Fibroblast of peridontal ligament (primary cell): ENCODE measurements around the gene FAM241A.
A peak's percentile ranks its signal among the peaks of the same experiment; 100 is the strongest.

Source experiments
- DNase-seq: peaks from one replicate; pipeline ENCODE4 v3.0.0-alpha.2; 2010; ENCODE audit errors: extremely low read depth

FAM241A gene

DNA sequence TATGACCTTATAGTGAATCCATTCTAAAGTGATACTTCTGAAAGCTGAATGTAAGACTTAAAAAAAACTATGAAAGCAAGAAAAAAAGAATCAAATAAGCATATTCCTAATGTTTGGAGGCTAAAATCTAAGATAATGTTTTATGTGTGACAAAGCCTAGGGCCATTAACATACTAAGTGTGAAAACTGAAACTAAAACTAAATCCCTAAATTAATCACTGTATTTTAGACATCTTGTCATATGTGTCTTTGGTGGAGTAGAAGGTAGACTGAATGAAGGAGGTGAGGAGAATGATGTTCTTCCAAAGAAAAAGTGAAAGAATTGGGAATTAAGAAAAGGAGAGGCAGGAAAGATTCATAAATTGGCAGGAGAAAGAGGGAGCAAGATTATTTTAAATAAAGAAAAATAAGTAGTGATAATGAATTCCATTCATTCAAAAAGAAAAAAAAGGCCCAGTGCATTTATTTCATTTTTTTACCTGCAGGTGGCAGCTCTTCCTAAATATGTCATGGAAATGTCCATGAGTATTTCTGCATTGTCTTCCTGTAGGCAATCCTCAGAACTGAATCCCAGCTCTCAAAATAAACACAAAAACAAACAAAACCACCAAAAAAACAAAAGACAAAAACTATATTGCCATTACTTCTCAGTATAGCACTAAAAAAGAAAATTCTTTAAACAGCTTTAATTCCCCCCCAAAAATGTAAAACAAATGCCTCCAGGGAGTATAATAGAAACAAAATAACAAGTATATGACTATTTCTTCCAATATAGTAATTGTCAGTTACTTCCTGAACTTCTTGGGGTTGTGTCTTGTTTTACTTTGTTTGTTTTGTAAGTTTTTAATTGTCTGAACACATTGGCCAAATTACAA, 69.4 kb downstream of the FAM241A start:
- peak; percentile 51 for DNase-seq

DNA sequence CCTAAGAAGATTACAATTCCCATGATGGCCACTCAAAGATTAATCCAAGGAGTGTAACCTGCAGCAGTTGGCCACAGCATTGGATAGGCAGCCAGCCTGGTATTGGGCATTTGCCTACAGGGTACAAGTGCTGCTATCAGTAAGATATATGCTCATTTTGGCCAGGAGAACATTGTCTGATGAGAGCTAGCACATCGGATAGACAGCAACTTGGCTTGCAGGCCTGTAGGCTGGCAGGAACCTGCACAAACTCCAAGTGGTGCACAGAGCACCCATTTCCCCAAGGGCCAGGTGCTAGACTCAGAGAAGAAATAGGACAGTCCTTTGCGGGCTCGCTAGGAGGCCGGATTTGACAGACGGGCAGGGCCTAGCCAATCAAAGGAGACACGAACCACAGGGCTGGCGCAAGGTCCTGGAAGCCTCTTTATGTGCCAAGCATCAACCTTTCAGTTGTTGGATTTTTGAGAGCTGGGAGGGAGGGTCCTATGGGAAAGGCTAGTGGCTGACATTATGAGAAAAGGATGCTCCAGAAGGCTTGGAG, 74.6 kb downstream of the FAM241A start:
- no peak for DNase-seq

- no peak for DNase-seq
These were observed 77.1 kb downstream of the FAM241A start for GRCh38 chr4:112222219-112222955.

GRCh38 chr4:112225157-112225556, 79.9 kb downstream of the FAM241A start:
- peak; percentile 9 for DNase-seq

DNA sequence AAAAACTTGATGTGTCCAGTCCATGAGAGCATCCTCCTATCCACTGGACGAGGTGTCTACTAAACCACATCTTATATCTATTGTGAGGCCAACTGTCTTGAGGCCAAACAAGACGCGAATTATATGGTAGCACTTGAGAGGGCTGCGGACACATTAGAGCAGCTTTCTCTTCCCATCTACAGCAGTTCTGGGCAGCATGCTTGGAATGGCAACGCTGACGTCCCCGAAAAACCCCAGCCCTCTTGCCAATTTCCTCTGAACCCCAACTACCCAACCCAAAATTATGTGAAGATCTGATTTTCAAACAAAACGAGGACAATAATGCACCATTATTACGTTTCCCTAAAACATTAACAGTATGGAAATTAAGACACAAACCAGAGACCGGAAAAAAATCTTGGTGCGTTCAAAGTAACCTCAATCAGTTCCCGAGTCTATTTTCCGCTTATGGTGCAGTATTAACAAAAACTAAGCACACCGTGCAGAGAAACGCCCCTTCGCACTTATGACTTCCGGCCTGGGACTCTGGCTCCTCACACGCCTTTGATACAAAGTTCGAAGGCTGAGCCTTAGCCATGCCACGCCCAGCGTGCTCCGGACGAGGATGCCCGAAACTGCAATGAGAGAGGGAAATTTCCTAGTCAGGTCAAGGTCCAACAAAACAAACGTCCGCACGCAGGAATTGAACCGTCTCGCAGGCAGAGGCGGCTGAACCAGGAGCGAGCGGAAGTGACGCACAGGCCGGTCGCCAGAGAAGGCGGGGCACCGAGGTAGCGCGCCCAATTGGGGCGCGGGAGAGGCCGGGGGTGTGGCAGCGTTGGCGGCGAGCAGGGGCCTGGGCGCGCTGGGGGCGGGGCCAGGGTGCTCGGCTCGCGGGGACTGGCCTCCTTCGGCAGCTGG, 85.9 kb downstream of the FAM241A start:
- DNase-seq: peak; percentile 93

DNA sequence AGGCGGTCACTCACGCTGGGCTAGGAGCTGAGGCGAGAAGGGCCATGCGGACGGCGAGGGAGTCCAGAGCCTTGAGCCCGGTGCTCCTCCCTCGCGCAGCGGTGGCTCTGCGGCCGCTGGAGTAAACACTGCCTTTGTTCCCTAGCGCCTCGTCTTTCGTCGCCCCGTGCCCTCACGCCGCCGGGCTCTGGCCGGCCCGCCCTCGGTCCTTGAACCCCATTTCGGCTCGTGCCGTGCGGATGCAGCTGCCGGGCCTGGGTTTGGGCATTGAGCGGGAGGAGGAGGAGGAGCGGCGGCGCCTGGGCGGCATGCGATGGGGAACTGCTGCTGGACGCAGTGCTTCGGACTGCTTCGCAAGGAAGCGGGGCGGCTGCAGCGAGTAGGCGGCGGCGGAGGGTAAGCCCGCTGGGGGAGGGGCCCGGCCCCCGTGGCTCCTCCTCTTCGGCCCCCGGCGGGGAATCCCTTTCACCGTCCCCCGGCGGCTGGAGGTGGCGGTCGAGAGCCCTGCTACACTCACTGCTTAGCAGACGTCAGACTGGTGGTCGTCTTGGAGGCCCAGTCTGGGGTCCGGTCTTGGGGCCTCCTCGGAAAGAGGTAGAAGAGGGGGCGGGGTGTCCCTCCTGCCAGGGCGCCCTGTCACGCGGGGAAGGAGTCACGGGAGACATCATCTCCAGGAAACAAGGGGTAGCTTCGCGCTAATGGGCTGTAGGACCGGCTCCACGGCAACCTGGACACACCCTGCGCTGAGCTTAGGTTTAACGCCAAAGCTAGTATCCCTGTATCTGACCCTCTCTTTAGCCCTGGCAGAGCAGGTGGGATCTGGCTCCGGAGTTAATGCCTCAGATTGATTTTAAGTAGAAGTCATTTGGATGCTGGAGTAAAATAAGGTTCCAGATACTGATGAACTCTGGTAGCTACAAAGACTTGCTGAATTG, 86.8 kb downstream of the FAM241A start, which contains the start of gene AP1AR:
TSS of gene AP1AR (plus strand) at position 9 of the 935 bp plus-strand sequence. CDS start at position 314, 305 bp downstream.
- peak; percentile 57 for DNase-seq

DNA sequence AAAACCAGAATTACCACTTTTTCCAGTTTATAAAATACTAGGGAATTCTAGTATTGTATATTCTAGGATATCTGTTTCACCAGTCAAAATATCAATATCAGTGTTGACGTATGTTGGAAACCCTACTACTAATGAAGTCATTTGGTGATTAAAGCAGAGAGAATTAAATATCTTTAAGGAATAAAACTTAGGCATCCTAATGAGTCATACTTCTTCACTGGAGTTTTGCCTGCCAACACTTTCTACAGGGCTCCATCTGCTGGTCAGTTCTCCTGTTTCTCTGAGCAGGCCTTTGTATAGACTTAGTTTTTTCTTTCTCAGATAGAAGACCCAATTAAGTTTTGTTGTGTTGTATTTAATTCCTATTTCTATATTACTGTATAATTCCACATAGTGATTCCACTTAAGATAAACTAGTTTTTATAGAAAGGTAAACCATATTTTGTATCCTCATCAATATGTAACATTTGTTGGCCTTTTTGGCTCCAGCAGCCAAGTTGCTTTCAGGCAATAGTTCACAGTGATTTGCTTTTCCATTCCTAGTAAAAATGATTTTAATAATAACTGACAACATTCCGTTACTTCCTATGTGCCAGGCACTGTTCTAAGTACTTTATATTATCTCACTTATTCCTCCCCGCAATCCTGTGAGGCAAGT, 89.8 kb downstream of the FAM241A start:
- DNase-seq: peak; percentile 94

- DNase-seq: no peak
These were observed 90.8 kb downstream of the FAM241A start for GRCh38 chr4:112236040-112236439.

DNA sequence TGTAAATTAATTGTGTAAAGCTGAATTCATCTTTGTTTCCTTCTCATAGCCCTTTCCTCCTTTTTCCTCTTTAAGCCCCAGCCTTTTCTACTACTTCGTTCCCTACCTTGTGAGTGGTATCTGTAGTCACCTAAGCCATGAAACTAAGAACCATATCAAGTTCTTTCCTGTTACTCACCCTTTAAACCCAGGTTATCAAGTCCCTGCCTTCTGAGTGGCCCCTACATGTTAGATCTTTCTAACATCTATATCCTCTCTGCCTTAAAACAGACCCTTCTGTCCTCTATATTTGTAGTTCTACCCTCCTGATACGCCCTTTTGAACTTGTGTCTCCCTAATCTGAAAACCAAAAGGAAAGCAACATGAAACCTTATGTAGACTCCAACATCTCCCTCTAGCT, 93.6 kb downstream of the FAM241A start:
- no peak for DNase-seq
